Measurements from ENCODE around the gene UTP18. TPM values are rescaled to one million over a fixed set of nuclear protein-coding genes. Genes with fewer than 3 reads are reported as not detected.

Gene UTP18
- total and polyA plus RNA-seq, 2 of the 13 experiments (the other 11 are each of a cell fraction or from before 2014, with no cell fraction given), result 35.2 to 104 TPM

DNA sequence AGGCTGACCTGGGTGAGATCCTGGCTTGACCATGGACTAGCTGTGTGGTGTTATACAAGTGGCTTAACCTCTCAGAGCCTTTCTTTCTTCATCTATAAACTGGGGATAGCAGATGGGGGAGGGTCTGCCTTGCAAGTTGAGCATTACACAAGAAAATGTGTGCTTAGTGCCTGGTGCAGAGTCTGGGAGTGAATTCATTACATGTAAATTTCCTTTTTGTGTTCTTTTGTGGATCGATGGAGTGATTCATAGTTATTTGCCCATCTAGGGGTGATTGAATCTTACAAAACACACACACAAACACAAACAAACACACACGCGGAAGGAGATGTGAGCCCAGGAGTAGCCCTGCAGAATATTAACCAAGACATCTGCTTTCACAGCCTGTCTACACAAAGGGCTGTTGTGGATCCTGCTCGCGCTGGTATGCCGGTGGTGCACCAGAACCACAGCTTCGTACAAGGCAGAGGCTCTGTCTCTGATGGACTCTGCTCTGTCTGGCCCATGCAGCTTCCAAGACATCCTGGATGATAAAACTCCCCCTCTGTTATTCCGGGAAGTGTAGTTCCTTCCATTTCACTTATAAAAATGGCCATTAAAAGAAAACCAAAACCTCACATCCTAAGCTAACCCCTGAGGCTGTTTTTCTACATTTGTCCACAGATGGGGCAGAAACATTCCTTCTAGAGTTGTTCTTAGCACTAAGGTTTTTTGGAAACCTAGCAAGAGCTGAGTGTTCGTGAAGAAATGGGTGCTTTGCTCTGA is 86.1 kb downstream of the UTP18 start (continued):
- TF ChIP-seq, protein P1, sequence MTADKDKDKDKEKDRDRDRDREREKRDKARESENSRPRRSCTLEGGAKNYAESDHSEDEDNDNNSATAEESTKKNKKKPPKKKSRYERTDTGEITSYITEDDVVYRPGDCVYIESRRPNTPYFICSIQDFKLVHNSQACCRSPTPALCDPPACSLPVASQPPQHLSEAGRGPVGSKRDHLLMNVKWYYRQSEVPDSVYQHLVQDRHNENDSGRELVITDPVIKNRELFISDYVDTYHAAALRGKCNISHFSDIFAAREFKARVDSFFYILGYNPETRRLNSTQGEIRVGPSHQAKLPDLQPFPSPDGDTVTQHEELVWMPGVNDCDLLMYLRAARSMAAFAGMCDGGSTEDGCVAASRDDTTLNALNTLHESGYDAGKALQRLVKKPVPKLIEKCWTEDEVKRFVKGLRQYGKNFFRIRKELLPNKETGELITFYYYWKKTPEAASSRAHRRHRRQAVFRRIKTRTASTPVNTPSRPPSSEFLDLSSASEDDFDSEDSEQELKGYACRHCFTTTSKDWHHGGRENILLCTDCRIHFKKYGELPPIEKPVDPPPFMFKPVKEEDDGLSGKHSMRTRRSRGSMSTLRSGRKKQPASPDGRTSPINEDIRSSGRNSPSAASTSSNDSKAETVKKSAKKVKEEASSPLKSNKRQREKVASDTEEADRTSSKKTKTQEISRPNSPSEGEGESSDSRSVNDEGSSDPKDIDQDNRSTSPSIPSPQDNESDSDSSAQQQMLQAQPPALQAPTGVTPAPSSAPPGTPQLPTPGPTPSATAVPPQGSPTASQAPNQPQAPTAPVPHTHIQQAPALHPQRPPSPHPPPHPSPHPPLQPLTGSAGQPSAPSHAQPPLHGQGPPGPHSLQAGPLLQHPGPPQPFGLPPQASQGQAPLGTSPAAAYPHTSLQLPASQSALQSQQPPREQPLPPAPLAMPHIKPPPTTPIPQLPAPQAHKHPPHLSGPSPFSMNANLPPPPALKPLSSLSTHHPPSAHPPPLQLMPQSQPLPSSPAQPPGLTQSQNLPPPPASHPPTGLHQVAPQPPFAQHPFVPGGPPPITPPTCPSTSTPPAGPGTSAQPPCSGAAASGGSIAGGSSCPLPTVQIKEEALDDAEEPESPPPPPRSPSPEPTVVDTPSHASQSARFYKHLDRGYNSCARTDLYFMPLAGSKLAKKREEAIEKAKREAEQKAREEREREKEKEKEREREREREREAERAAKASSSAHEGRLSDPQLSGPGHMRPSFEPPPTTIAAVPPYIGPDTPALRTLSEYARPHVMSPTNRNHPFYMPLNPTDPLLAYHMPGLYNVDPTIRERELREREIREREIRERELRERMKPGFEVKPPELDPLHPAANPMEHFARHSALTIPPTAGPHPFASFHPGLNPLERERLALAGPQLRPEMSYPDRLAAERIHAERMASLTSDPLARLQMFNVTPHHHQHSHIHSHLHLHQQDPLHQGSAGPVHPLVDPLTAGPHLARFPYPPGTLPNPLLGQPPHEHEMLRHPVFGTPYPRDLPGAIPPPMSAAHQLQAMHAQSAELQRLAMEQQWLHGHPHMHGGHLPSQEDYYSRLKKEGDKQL (CRISPR knock-in tag; IDR thresholded peaks at IDR 0.05; ENCODE audit: low read depth), result no peak
- TF ChIP-seq, protein P2, sequence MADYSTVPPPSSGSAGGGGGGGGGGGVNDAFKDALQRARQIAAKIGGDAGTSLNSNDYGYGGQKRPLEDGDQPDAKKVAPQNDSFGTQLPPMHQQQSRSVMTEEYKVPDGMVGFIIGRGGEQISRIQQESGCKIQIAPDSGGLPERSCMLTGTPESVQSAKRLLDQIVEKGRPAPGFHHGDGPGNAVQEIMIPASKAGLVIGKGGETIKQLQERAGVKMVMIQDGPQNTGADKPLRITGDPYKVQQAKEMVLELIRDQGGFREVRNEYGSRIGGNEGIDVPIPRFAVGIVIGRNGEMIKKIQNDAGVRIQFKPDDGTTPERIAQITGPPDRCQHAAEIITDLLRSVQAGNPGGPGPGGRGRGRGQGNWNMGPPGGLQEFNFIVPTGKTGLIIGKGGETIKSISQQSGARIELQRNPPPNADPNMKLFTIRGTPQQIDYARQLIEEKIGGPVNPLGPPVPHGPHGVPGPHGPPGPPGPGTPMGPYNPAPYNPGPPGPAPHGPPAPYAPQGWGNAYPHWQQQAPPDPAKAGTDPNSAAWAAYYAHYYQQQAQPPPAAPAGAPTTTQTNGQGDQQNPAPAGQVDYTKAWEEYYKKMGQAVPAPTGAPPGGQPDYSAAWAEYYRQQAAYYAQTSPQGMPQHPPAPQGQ (CRISPR knock-in tag; IDR thresholded peaks at IDR 0.05; ENCODE audit: borderline replicate concordance), result no peak
- no peak for TF ChIP-seq ZNF724P (CRISPR knock-in tag; IDR thresholded peaks at IDR 0.05; ENCODE audit: borderline replicate concordance)
- TF ChIP-seq NFKB2 (CRISPR knock-in tag; IDR thresholded peaks at IDR 0.05; ENCODE audit: borderline replicate concordance), result no peak
- TF ChIP-seq, protein P3, sequence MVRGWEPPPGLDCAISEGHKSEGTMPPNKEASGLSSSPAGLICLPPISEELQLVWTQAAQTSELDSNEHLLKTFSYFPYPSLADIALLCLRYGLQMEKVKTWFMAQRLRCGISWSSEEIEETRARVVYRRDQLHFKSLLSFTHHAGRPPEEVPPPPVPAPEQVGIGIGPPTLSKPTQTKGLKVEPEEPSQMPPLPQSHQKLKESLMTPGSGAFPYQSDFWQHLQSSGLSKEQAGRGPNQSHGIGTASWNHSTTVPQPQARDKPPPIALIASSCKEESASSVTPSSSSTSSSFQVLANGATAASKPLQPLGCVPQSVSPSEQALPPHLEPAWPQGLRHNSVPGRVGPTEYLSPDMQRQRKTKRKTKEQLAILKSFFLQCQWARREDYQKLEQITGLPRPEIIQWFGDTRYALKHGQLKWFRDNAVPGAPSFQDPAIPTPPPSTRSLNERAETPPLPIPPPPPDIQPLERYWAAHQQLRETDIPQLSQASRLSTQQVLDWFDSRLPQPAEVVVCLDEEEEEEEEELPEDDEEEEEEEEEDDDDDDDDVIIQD (CRISPR knock-in tag; IDR thresholded peaks at IDR 0.05; ENCODE audit: low read depth), result 0 out of 2 replicates have a peak, but pooled peaks have one; percentile 31
- TF ChIP-seq, protein P4, sequence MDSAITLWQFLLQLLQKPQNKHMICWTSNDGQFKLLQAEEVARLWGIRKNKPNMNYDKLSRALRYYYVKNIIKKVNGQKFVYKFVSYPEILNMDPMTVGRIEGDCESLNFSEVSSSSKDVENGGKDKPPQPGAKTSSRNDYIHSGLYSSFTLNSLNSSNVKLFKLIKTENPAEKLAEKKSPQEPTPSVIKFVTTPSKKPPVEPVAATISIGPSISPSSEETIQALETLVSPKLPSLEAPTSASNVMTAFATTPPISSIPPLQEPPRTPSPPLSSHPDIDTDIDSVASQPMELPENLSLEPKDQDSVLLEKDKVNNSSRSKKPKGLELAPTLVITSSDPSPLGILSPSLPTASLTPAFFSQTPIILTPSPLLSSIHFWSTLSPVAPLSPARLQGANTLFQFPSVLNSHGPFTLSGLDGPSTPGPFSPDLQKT (CRISPR knock-in tag; IDR thresholded peaks at IDR 0.05; ENCODE audit: borderline replicate concordance), result no peak
- TF ChIP-seq SIN3A (IDR thresholded peaks at IDR 0.05; ENCODE audit: borderline replicate concordance, low read depth, low read length), result no peak
- TF ChIP-seq, protein P5, sequence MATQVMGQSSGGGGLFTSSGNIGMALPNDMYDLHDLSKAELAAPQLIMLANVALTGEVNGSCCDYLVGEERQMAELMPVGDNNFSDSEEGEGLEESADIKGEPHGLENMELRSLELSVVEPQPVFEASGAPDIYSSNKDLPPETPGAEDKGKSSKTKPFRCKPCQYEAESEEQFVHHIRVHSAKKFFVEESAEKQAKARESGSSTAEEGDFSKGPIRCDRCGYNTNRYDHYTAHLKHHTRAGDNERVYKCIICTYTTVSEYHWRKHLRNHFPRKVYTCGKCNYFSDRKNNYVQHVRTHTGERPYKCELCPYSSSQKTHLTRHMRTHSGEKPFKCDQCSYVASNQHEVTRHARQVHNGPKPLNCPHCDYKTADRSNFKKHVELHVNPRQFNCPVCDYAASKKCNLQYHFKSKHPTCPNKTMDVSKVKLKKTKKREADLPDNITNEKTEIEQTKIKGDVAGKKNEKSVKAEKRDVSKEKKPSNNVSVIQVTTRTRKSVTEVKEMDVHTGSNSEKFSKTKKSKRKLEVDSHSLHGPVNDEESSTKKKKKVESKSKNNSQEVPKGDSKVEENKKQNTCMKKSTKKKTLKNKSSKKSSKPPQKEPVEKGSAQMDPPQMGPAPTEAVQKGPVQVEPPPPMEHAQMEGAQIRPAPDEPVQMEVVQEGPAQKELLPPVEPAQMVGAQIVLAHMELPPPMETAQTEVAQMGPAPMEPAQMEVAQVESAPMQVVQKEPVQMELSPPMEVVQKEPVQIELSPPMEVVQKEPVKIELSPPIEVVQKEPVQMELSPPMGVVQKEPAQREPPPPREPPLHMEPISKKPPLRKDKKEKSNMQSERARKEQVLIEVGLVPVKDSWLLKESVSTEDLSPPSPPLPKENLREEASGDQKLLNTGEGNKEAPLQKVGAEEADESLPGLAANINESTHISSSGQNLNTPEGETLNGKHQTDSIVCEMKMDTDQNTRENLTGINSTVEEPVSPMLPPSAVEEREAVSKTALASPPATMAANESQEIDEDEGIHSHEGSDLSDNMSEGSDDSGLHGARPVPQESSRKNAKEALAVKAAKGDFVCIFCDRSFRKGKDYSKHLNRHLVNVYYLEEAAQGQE (IDR thresholded peaks at IDR 0.05; ENCODE audit: borderline replicate concordance in 1 of 2, low read depth in 1 of 2, low read length in 2 of 2), result no peak
- no peak for TF ChIP-seq RFXAP (CRISPR knock-in tag; IDR thresholded peaks at IDR 0.05; ENCODE audit: borderline replicate concordance)
- TF ChIP-seq ZNF468 (CRISPR knock-in tag; IDR thresholded peaks at IDR 0.05), result no peak
- TF ChIP-seq SKI (IDR thresholded peaks at IDR 0.05; ENCODE audit: partially characterized antibody), result no peak
- no peak for TF ChIP-seq MAFF (IDR thresholded peaks at IDR 0.05; ENCODE audit: low read depth, low read length)
- TF ChIP-seq HOXA9 (CRISPR knock-in tag; IDR thresholded peaks at IDR 0.05; ENCODE audit: borderline replicate concordance), result no peak
- TF ChIP-seq HNRNPUL1 (IDR thresholded peaks at IDR 0.05; ENCODE audit: low read depth, low read length), result no peak

All from HepG2 (cell line).